ENCODE results near the gene CBX1.

CBX1 gene

DNA sequence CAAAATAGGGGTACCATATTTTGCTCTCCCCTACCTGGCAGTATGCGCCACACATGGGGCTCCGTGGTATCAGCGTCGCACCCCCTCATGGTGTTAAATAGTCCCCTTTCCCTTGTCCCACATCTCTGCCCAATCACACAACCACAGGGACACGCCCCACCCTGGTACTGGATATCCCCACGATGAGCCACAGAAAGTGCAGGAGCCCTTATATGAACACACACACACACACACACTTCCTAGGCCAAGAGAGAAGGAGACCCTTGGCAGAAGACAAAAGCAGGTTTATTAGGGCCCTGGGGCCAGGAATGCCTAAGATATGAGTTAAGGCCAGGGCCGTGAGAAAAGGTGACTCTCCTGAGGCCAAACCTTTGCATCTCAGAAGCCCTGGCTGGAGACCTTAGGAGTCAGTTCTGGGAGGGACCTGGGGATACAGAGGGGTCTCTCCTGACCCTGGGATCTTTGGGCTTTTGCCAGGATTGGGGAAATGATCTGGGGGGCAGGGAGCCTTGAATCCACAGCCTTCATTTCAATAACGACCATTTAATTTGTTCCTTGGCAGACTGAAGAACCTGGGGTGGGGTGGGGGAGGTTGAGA lies 75.3 kb downstream of the CBX1 start:
- DNase-seq (ENCODE audit: low spot score), result no peak

DNA sequence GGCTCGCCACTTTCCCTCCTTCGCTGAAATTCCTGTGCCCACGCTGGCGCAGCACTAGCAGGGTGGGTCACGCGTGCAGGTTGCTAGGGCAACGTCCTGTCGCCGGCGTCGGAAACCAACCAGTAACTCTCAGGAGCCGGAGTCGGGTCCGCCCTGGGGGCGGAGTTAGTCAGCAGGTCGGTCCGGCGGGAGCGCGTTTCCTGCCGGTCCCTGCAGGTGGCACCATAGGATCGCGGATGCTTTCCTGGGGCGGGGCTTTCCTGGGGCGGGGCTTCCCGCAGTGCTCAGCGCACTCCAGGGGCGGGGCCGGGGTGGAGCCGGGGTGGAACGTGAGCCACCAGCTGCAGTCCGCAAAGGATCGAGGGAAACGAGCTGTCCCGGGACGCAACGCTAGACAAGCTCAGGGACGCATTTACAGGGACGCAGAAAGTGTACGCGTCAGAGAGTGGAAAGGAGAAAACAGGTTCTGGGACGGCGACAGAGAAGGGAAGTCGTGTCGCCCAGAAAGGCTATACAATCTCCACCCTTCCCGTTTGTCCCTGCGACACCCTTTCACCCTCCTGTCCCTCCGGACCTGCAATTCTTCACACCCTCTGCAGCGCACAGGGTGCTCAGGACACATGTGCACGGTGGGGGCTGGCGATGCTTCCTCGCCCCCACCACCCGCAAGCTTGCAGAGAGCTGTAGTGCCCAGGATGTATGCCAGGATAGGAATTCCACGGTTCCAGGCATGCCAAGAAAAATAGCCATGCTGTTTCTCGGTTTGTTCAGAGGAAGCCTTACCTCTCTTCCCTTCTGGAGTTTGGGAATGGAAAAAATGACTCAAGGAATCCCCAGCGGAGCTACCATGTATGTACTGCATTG lies 76.0 kb downstream of the CBX1 start:
- peak; percentile 99 for DNase-seq (ENCODE audit: low spot score)

DNA sequence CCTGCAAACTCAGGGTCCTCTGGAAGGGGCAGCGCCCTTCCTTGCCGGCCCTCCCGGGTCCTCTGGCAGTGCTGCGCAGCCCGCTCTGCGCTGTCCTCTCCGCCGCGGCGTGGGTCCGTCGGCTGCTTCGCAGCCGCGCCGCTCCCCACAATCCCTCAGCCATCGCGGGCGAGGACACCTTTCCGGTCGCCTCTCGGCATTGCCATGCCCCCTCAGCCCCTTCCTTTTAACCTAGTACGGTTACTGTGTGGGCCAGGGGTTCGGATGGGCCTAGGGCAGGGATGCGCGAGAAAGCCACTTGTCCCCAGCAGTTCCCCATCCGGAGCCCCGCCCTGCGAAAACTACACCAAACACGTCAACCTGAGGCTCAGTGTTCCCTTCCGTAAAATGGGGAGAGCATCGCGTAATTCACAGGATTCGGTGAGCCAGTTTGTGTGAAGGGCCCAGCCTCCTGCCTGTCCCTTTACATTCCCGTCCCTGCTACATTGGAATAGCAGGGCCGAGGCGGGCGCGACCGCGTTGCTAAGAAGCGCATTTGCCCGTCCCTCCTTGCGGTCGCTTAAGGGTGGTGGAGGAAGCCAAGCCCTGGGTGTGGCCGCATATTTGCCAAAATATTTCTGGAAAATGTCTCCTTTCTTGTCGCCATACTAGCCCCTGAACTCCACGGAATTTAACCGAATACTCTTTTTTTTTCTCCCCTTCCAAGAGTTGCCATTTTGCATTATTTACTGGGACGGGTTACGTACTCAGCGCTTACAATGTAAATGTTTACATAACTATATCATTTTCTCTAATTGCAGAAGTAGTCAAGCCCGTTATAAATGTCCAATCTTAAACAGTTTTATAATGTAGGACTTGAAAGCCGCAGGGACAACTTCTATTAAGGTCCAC lies 76.9 kb downstream of the CBX1 start:
- no peak for DNase-seq (ENCODE audit: low spot score)

- DNase-seq (ENCODE audit: low spot score), result peak; percentile 84
These were observed 77.7 kb downstream of the CBX1 start for GRCh38 chr17:48023400-48024148.

DNA sequence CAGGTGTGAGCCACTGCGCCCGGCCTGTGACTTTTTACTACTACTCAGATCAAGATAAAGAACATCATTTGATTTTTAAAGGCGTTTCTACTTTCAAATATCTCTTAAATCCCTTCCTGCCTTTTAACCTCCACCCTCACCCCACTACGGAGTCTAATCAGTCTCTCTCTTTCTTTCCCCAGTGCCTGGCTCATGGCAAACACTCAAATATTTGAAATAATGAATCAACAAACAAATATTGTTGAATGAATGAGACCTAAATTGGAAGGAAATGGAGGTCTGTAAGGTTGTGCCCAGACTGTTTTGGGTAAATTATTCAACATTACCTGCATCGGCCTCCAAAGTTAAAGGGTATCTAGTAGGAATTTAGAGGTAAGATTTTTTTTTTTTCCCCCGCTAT lies 78.4 kb downstream of the CBX1 start:
- DNase-seq (ENCODE audit: low spot score), result no peak

DNA sequence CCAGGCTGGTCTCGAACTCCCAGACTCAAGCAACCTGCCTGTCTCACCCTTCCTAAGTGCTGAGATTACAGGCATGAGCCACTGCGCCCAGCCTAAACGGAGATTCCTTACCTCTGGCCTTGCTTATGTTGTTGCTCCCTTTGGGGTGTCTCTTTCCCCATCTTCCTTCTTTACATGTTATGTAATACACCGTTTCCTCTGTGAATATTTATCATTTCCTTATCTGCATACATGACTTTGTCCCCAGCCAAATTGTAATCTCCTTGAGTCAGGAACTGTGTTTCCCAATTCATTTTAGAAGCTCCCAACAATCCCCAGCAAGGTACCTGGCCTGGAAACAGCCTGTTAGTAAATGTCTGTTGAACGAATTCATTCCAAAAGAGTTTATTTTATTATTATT lies 79.3 kb downstream of the CBX1 start:
- DNase-seq (ENCODE audit: low spot score), result no peak
